Memory B cell (primary cell): ENCODE results near the gene MAFG.

Experiments used
- ATAC-seq: fragments of 150-1000 bp; cut with Tn5 transposase; 2 replicates; pipeline ENCODE4 v1.10.0; 2021; ENCODE audit warnings: low read depth, mild to moderate bottlenecking, moderate library complexity
- DNase-seq, 2 donors: peaks; one replicate each; pipeline ENCODE4 v3.0.0; 2022; ENCODE audit warnings: low spot score in 2 of 2
- H3K27ac Mint-ChIP-seq: one replicate; pipeline ENCODE4 v1.8.0; 2022; ENCODE audit warnings: mild to moderate bottlenecking, moderate library complexity, mixed read lengths
- H3K27me3 Mint-ChIP-seq: one replicate; pipeline ENCODE4 v1.8.0; 2022; ENCODE audit warnings: mixed read lengths
- H3K36me3 Mint-ChIP-seq: one replicate; pipeline ENCODE4 v1.8.0; 2022; ENCODE audit warnings: mild to moderate bottlenecking, mixed read lengths
- H3K4me1 Mint-ChIP-seq: one replicate; pipeline ENCODE4 v1.8.0; 2022; ENCODE audit warnings: mixed read lengths
- H3K4me3 Mint-ChIP-seq: one replicate; pipeline ENCODE4 v1.8.0; 2022; ENCODE audit warnings: mild to moderate bottlenecking, moderate library complexity, mixed read lengths
- H3K9me3 Mint-ChIP-seq: one replicate; pipeline ENCODE4 v1.8.0; 2022; ENCODE audit warnings: mixed read lengths

The MAFG gene

GRCh38 chr17:81915331-81915730, 12.2 kb downstream of the MAFG start:
- DNase-seq (no peak), ATAC-seq (no peak)
- peaks cover 19% of the 10 kb centered on the region for H3K4me1 Mint-ChIP-seq
- H3K27me3 Mint-ChIP-seq: no peaks in the 10 kb centered on the region
- H3K4me3 Mint-ChIP-seq: no peak overlapping the region
- H3K27ac Mint-ChIP-seq: no peak overlapping the region
- no peaks in the 10 kb centered on the region for H3K9me3 Mint-ChIP-seq
- H3K36me3 Mint-ChIP-seq: peaks cover 5% of the 10 kb centered on the region

DNA sequence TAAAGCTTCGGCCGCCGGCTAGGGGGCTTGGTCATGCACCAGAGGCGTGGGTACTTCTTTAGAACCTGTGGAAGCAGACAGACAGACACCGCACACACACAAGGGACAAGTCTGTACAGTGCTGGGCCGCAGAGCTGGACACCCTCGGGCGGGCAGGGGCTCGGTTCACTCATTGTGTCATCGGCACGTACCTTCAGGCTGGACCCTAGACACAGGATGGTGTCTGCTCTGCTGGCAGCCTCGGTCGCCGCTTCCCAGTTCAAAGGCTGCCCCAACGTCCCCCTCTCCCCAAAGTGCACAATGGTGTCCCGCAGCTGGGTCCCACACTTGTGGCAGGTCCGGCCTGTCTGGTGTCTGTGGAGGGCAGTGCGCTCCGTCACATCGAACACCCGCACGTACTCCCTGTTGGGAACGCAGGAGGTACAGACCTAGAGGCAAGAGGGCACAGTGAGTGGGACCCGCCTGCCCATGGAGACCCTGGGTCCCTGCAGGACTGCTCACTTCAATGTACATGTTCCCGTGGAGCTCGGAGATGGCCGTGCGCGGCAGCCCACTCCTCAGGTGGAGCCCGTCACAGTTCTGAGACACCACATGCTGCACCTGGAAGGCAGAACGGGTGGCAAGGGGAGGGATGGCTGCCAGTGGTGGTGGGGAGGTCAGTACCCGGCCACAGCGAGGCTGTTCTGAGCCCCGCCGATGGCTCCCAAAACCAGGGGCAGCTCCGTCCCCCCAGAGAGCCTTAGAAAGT, 13.3 kb downstream of the MAFG start:
- Mint-ChIP-seq H3K36me3 (peaks cover 5% of the 10 kb centered on the region), H3K4me1 (peaks cover 21% of the 10 kb centered on the region), H3K27me3 (no peaks in the 10 kb centered on the region), H3K27ac (no peak overlapping the region), H3K4me3 (no peak overlapping the region), H3K9me3 (no peaks in the 10 kb centered on the region)
- ATAC-seq (no peak), DNase-seq (no peak)

- peaks cover 19% of the 10 kb centered on the region for H3K4me1 Mint-ChIP-seq
- no peak overlapping the region for H3K4me3 Mint-ChIP-seq
- ATAC-seq (no peak), DNase-seq (no peak)
- H3K36me3 Mint-ChIP-seq: peaks cover 5% of the 10 kb centered on the region
- no peak overlapping the region for H3K27ac Mint-ChIP-seq
- no peaks in the 10 kb centered on the region for H3K27me3 Mint-ChIP-seq
- H3K9me3 Mint-ChIP-seq: no peaks in the 10 kb centered on the region
Observed at GRCh38 chr17:81913394-81914102, 14.0 kb downstream of the MAFG start.

DNA sequence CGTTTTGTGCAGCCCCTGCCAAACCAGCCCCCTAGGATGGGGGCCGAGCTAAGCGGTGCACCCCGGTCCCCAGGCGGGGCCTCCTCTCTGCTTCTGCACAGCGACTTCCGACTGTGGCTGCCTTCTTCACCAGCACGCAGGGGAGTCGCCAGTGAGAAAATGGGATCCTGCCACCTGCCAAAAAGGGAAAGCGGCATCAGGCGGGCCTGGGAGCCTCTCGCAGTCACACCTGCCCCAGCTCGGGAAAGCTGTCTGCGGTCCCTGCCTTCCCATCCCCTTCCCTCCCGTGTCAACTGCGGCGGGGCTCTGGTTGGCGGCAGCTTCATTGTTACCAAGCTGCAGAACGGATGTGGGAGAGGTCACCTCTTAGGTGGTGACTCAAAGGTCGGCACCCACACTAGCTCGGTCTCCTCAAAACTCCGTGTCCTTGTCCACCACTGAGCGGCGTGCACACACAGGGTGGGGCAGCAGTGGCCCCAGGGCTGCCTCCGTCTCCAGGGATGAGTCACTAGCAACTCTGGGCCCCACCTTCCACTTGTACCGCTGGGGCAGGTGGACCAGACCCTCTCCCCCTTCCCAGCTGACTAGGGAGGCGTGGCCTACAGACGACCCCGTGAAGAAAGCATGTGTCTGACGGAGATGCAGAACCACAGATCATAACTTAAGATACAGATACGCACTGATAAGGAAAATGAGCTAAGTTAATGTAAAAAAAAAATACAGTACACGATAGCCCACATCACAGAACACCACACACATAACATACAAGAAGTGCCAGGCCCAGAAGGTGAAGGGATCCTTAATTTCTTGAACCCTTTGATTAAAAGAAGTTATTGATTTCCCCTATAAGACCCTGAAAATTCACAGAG, 14.9 kb downstream of the MAFG start:
- Mint-ChIP-seq H3K27ac (no peak overlapping the region), H3K9me3 (no peaks in the 10 kb centered on the region), H3K4me1 (peaks cover 15% of the 10 kb centered on the region), H3K36me3 (peaks cover 4% of the 10 kb centered on the region), H3K27me3 (no peaks in the 10 kb centered on the region), H3K4me3 (peak overlapping the region; percentile 22)
- ATAC-seq: no peak
- no peak for DNase-seq

DNA sequence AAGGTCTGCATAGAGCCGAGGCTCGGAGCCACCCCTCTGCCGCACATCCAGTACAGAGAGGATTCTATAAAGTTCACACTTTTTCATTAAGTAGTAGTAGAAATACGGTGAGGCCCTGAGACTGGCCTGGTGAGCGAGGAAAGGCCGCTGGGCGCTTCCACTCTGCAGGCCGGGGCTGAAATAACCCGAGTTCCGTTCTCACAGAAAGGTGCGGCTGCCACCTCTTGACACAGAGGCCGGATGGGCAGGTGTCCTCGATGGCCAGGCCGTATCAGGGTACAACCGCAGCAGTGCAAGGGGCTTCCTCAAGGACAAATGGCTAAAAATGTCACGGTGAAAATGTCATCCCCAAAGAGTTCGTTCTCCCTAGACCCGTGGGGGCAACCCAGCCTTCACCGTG, 15.6 kb downstream of the MAFG start:
- Mint-ChIP-seq H3K27ac (peak overlapping the region; percentile 69), H3K27me3 (no peaks in the 10 kb centered on the region), H3K4me1 (peaks cover 10% of the 10 kb centered on the region), H3K4me3 (peak overlapping the region; percentile 86), H3K9me3 (no peaks in the 10 kb centered on the region), H3K36me3 (peaks cover 4% of the 10 kb centered on the region)
- no peak for DNase-seq
- no peak for ATAC-seq

DNA sequence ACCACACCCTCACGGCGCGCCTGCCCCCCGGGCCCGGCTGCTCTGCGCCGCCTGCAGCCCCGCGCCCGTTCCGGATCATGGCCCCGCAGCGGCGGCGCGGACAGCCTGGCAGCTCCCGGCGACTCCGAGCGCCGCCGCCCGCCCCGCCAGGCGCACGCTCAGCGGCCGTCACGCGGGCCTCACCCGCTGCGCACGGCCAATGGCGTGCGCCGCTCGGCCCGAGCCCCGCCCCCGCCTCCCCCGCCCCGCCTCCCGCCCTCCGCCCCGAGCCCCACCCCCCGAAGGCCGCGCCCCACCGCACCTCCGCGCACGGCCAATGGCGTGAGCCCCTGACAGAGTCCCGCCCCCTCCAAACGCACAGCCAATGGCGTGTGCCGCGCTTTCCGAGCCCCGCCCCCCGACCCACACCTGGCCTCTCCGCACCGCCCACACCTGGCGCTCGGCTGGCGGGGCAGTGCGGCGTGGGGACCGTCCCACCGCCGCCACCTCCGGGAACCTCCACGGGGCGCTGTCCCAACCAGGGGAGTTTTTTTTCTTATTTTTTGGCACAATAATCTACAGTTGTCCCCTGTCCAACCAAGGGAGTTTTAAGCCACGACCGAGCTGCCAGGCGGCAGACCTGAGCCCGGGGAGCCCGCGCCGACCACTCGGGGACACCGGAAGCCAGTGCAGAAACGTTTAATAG, 16.1 kb downstream of the MAFG start, which contains the start of gene PCYT2:
PCYT2 (minus strand) TSS at position 123 of the 685 bp plus-strand sequence; CDS start at position 79, 44 bp downstream.
- peak within 1 kb of the TSS; percentile 69 for H3K27ac Mint-ChIP-seq
- DNase-seq: peak; percentile 84 to 90
- no peaks in the 10 kb centered on the region for H3K9me3 Mint-ChIP-seq
- peaks cover 7% of the 10 kb centered on the region for H3K4me1 Mint-ChIP-seq
- no peaks in the 10 kb centered on the region for H3K27me3 Mint-ChIP-seq
- peaks cover 4% of the 10 kb centered on the region for H3K36me3 Mint-ChIP-seq
- ATAC-seq: peak; percentile 94
- peak within 1 kb of the TSS; percentile 86 for H3K4me3 Mint-ChIP-seq

- Mint-ChIP-seq H3K4me1 (peaks cover 6% of the 10 kb centered on the region), H3K36me3 (peaks cover 4% of the 10 kb centered on the region), H3K9me3 (no peaks in the 10 kb centered on the region), H3K27ac (no peak overlapping the region), H3K4me3 (peak overlapping the region; percentile 81), H3K27me3 (no peaks in the 10 kb centered on the region)
- DNase-seq (no peak), ATAC-seq (peak; percentile 13)
Observed at GRCh38 chr17:81910840-81911276, 16.7 kb downstream of the MAFG start.

- no peak for DNase-seq
- Mint-ChIP-seq H3K4me3 (peak overlapping the region; percentile 81), H3K27ac (no peak overlapping the region), H3K4me1 (peaks cover 4% of the 10 kb centered on the region), H3K9me3 (no peaks in the 10 kb centered on the region), H3K27me3 (no peaks in the 10 kb centered on the region), H3K36me3 (peaks cover 2% of the 10 kb centered on the region)
- no peak for ATAC-seq
Observed at GRCh38 chr17:81909966-81910839, 17.3 kb downstream of the MAFG start.

DNA sequence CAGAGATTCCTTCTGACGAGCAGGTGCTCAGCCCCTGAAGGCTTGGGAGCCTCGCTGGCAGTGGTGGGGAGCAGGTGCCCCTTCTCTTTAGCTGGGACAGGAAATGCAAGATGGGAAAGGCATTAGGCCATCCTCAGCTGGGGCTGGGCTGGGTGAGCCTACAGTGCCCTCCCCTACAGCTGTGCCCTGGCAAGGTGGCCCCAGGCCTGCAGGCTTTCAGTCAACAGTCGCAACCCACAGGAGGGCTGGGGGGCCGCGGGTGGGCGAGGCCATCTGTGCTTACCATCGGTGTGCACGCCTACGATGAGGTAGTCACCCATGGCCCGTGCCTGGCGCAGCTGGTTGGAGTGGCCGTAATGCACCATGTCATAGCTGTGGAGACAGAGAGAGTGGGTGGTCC, 18.3 kb downstream of the MAFG start:
- no peak for DNase-seq
- H3K4me3 Mint-ChIP-seq: no peak overlapping the region
- H3K27ac Mint-ChIP-seq: no peak overlapping the region
- H3K9me3 Mint-ChIP-seq: no peaks in the 10 kb centered on the region
- peaks cover 2% of the 10 kb centered on the region for H3K36me3 Mint-ChIP-seq
- peaks cover 4% of the 10 kb centered on the region for H3K4me1 Mint-ChIP-seq
- no peak for ATAC-seq
- no peaks in the 10 kb centered on the region for H3K27me3 Mint-ChIP-seq

GRCh38 chr17:81908793-81909192, 18.7 kb downstream of the MAFG start:
- Mint-ChIP-seq H3K4me1 (peaks cover 4% of the 10 kb centered on the region), H3K36me3 (peaks cover 2% of the 10 kb centered on the region), H3K27me3 (no peaks in the 10 kb centered on the region), H3K27ac (no peak overlapping the region), H3K4me3 (no peak overlapping the region), H3K9me3 (no peaks in the 10 kb centered on the region)
- no peak for ATAC-seq
- no peak for DNase-seq

GRCh38 chr17:81907219-81908145, 20.1 kb downstream of the MAFG start:
- Mint-ChIP-seq H3K9me3 (no peaks in the 10 kb centered on the region), H3K27ac (no peak overlapping the region), H3K36me3 (no peaks in the 10 kb centered on the region), H3K4me3 (no peak overlapping the region), H3K4me1 (peaks cover 4% of the 10 kb centered on the region), H3K27me3 (no peaks in the 10 kb centered on the region)
- DNase-seq: no peak
- no peak for ATAC-seq
